Spleen (tissue), 11 donors: ENCODE results near the gene ADGRA1. TPM values are rescaled to one million over a fixed set of nuclear protein-coding genes. Genes with fewer than 3 reads are reported as not detected.

Source experiments
- DNase-seq: peaks from one replicate; pipeline ENCODE4 v3.0.0-alpha.2; 2020
- H3K27ac ChIP-seq, 8 donors: fragments of 200-600 bp; sonication (generic) in 7 of 8; 1 replicate in 4 of 8; 2 replicates in 4 of 8; pipeline versions ENCODE4 v1.5.0 to v1.8.0; 2016 to 2021; ENCODE audit warnings: inconsistent platforms in 4 of 8, mild to moderate bottlenecking in 4 of 8, moderate library complexity in 1 of 8
- H3K27me3 ChIP-seq, 7 donors: fragments of 200-600 bp; sonication (generic) in 6 of 7; replicated peaks in 1 of 7; 1 replicate in 4 of 7; 2 replicates in 3 of 7; pipeline versions ENCODE4 v1.5.0 to v1.8.0; 2016 to 2021; ENCODE audit warnings: inconsistent platforms in 3 of 7, mild to moderate bottlenecking in 1 of 7
- H3K36me3 ChIP-seq, 6 donors: fragments of 200-600 bp; sonication (generic) in 5 of 6; 1 replicate in 4 of 6; 2 replicates in 2 of 6; pipeline versions ENCODE4 v1.5.0 to v1.8.0; 2016 to 2021; ENCODE audit warnings: inconsistent platforms in 2 of 6
- H3K4me1 ChIP-seq, 6 donors: fragments of 200-600 bp; sonication (generic) in 5 of 6; 1 replicate in 3 of 6; 2 replicates in 3 of 6; pipeline versions ENCODE4 v1.5.0 to v1.8.0; 2016 to 2021; ENCODE audit warnings: inconsistent platforms in 3 of 6
- H3K4me3 ChIP-seq, 8 donors: fragments of 200-600 bp; sonication (generic) in 7 of 8; 1 replicate in 4 of 8; 2 replicates in 4 of 8; pipeline versions ENCODE4 v1.5.0 to v1.8.0; 2016 to 2021; ENCODE audit warnings: inconsistent platforms in 4 of 8, mild to moderate bottlenecking in 4 of 8, moderate library complexity in 2 of 8
- H3K9me3 ChIP-seq, 8 donors: fragments of 200-600 bp; sonication (generic) in 7 of 8; 1 replicate in 4 of 8; 2 replicates in 4 of 8; pipeline versions ENCODE4 v1.5.0 to v1.8.0; 2016 to 2021; ENCODE audit warnings: inconsistent platforms in 4 of 8
- POLR2A ChIP-seq, 3 donors: fragments of 450-650 bp; IDR thresholded peaks; one replicate each; pipeline ENCODE4 v1.5.1; 2017; ENCODE audit warnings: antibody characterized with exemption in 3 of 3, mild to moderate bottlenecking in 1 of 3
- POLR2AphosphoS5 ChIP-seq, 3 donors: sonication (generic); formaldehyde crosslinking; IDR thresholded peaks; one replicate each; pipeline ENCODE4 v1.5.1; 2017; ENCODE audit warnings: antibody characterized with exemption in 3 of 3
- WGBS, 5 donors: extraction: QIAGEN DNeasy Blood & Tissue Kit in 3 of 5; methylation state at CpG; one replicate each; pipeline versions ENCODE4 v1.1.5 to v1.1.7; 2013 to 2018; 5-methylcytosine and 5-hydroxymethylcytosine counted together
- intact Hi-C: fragments of 100-400 bp; cut with DNase I; formaldehyde crosslinking; loops from one replicate; pipeline ENCODE4 v1.15.0; 2023; ENCODE audit warnings: low total_unique reads
- polyA plus RNA-seq, 3 donors: library from polyadenylated mRNA; stranded (reverse); fragments of 200-250 nt; gene quantifications; one replicate each; pipeline ENCODE4 v1.2.1, GENCODE V29; 2013
- total RNA-seq, 7 donors: library from RNA; depleted of rRNA in 3 of 7; stranded (reverse); fragments of >200 nt in 3 of 7; fragmentation: NEBNext Ultra II Directional in 4 of 7; extraction: Animal tissue kit (Norgen Biotek cat#: 25700) in 4 of 7; gene quantifications; one replicate each; pipeline versions ENCODE4 v1.1.0 to v1.2.1, GENCODE V29; 2016 to 2021
- TF ChIP-seq, protein P1 (sequence below), 11 experiments: fragments of 200-600 bp in 7 of 11; fragments of 450-650 bp in 4 of 11; sonication (generic) in 4 of 11; IDR thresholded peaks in 8 of 11; conservative IDR thresholded peaks in 3 of 11; 1 replicate in 7 of 11; 2 replicates in 4 of 11; pipeline versions ENCODE4 v1.4.0 to v1.8.0; 2016 to 2021; ENCODE audit warnings: antibody characterized with exemption in 11 of 11, inconsistent platforms in 4 of 11, mild to moderate bottlenecking in 1 of 11
- donor health status: healthy with polysubstance abuse.
- donor health status: DM: no; HTN: no; CAD: no; lungs with moderate emphysema.
- donor health status: DM: no; HTN: no; CAD: no.
- donor health status: Bipolar disorder and iron deficiency.
- donor health status: healthy.
- donor health status: DM: no; HTN: no; CAD: no.
- donor health status: DM: yes; HTN: yes; CAD: no.

ADGRA1 gene
- total and polyA plus RNA-seq, 10 donors: 0.02 to 0.34 (median 0.19) TPM; not detected in 6

DNA sequence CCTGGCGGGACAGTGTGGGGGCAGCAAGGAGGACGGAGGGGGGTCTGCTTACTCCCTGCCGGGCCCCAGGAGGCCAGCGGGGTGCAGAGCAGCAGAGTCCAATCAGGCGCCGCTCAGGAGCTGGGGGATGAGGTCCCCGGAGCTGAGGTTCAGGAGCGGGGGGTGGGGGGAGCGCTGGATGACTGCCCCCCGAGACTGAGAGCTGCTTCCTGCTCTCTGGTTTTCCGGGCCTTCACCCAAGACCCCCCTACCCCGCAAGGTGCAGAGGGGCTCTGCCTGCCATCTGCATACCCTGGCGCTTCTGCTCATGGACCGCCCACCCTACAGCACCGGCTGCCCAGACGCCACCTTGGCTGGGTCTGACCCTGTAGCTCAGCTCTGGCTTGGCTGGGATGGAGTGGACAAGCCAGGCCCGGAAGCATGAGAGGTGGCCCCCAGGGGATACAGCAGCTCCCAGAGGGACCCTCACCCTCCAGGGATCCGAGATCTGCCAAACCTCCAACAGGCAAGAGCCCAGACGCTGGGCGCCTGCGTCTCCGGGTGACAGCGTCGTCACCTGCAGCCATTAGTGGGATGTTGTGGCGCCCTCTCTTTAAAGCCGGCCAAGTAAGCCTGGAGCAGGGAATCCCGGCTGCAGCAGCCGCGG lies 73.2 kb downstream of the ADGRA1 start:
- no peak for DNase-seq
- H3K9me3 ChIP-seq: no peaks in the 10 kb centered on the region
- H3K27ac ChIP-seq: no peak overlapping the region
- H3K4me1 ChIP-seq: peaks cover 0 to 23% (median 14%) of the 10 kb centered on the region in 6 donors
- TF ChIP-seq, protein P1, sequence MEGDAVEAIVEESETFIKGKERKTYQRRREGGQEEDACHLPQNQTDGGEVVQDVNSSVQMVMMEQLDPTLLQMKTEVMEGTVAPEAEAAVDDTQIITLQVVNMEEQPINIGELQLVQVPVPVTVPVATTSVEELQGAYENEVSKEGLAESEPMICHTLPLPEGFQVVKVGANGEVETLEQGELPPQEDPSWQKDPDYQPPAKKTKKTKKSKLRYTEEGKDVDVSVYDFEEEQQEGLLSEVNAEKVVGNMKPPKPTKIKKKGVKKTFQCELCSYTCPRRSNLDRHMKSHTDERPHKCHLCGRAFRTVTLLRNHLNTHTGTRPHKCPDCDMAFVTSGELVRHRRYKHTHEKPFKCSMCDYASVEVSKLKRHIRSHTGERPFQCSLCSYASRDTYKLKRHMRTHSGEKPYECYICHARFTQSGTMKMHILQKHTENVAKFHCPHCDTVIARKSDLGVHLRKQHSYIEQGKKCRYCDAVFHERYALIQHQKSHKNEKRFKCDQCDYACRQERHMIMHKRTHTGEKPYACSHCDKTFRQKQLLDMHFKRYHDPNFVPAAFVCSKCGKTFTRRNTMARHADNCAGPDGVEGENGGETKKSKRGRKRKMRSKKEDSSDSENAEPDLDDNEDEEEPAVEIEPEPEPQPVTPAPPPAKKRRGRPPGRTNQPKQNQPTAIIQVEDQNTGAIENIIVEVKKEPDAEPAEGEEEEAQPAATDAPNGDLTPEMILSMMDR (IDR thresholded peaks at IDR 0.05 in 8 of 11, conservative IDR thresholded peaks at IDR 0.05 in 3 of 11): no peak
- no peak for TF ChIP-seq POLR2A (IDR thresholded peaks at IDR 0.05)
- no peak for TF ChIP-seq POLR2AphosphoS5 (IDR thresholded peaks at IDR 0.05)
- H3K36me3 ChIP-seq: no peaks in the 10 kb centered on the region
- 2 to 10% (median 6%) methylated on average over 8 to 29 of the region's 29 CpGs for WGBS, 5 donors
- H3K27me3 ChIP-seq: peaks cover 0 to 85% (median 42%) of the 10 kb centered on the region in 7 donors
- peak overlapping the region; percentile 27 to 72 (median 43) for H3K4me3 ChIP-seq
- intact Hi-C loops: no loop called here

DNA sequence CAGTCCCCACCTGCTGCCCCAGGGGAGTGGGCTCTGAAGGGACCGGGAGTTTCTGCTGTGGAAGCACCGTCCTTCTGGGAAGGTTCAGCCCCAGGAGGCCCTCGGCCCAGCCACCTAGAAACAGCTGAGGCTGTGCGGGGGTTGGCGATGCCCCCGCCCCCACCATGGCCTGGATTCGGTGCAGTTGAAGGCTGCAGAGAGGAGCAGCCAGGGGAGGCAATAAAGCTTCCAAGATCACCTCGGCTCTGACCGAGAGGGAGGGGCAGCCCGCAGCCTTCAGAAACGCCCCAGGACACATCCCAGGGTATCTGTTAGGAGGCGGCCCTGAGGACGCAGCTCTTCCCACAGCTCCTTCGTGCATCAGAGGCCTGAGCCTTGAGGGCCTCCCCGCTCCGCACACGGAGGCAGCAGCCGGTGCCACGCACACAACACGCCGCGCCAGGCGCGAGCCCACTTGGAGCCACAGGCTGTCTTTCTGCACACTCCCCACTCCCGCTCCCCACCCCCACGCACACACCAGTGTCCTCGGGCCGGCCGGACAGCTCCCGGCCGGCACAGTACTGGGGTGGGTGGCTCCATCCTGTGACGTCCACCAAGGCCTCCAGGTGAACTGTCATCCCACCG lies 73.9 kb downstream of the ADGRA1 start:
- H3K4me1 ChIP-seq: peaks cover 0 to 23% (median 14%) of the 10 kb centered on the region in 6 donors
- TF ChIP-seq POLR2A (IDR thresholded peaks at IDR 0.05) (no peak), POLR2AphosphoS5 (IDR thresholded peaks at IDR 0.05) (no peak)
- TF ChIP-seq, protein P1 (IDR thresholded peaks at IDR 0.05 in 8 of 11, conservative IDR thresholded peaks at IDR 0.05 in 3 of 11): no peak
- H3K36me3 ChIP-seq: no peaks in the 10 kb centered on the region
- no peak for DNase-seq
- intact Hi-C loops: no loop called here
- WGBS, 5 donors: 53 to 92% (median 61%) methylated on average over 2 to 33 of the region's 33 CpGs
- no peaks in the 10 kb centered on the region for H3K9me3 ChIP-seq
- H3K27ac ChIP-seq: no peak overlapping the region
- H3K4me3 ChIP-seq: peak overlapping the region in 2 of 8 donors; percentile 61 to 72
- peaks cover 0 to 89% (median 42%) of the 10 kb centered on the region in 7 donors for H3K27me3 ChIP-seq

DNA sequence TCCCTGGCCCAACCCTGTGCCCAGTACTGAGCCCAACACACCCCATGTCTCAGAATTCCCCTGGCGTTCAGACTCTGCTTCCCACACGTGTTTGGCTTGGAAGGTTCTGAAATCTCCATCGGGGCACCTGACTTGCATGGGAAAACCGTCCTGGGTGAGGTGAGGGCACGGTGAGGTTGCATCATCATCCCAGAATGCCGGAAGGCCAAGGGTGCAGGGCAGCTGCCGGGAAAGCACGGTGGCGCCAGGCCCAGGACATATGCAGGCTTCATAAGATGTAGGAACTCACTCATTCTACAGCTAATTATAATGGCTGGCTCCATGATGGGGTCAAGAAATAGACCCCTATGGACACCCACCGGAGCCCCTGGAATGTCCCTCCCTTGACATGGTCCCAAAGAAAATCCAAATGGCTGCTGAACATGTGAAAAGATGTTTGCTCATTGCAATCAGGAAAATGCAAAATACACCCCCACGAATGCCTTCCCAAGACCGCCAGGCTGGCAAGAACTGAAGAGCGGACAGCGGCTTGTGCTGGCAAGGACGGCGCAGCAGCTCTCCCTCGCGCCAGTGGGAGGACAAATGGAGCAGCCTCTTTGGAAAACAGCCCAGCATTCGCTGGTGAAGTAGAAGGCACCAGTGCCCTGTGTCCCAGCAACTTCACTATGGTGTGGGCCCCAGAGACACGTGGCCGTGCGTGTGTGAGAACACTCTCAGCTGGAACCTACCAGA lies 74.6 kb downstream of the ADGRA1 start:
- H3K4me1 ChIP-seq: peaks cover 0 to 23% (median 14%) of the 10 kb centered on the region in 6 donors
- no peaks in the 10 kb centered on the region for H3K9me3 ChIP-seq
- H3K27me3 ChIP-seq: peaks cover 0 to 89% (median 42%) of the 10 kb centered on the region in 7 donors
- WGBS, 5 donors: 87 to 90% (median 89%) methylated on average over 21 to 22 of the region's 22 CpGs
- TF ChIP-seq POLR2A (IDR thresholded peaks at IDR 0.05) (no peak), POLR2AphosphoS5 (IDR thresholded peaks at IDR 0.05) (no peak)
- TF ChIP-seq, protein P1 (IDR thresholded peaks at IDR 0.05 in 8 of 11, conservative IDR thresholded peaks at IDR 0.05 in 3 of 11): no peak
- no peak overlapping the region for H3K4me3 ChIP-seq
- intact Hi-C loops: no loop called here
- DNase-seq: no peak
- H3K36me3 ChIP-seq: no peaks in the 10 kb centered on the region
- H3K27ac ChIP-seq: no peak overlapping the region
